Neural crest cell (in vitro differentiated cells): ENCODE results near the gene XAF1. TPM values are rescaled to one million over a fixed set of nuclear protein-coding genes. Genes with fewer than 3 reads are reported as not detected.
A peak's percentile ranks its signal among the peaks of the same experiment; 100 is the strongest.

Experiments
- DNase-seq: peaks from one replicate; pipeline ENCODE4 v3.0.0; 2021; ENCODE audit warnings: low read depth, mixed read lengths, low spot score
- H3K27ac Mint-ChIP-seq: one replicate; pipeline ENCODE4 v1.8.0; 2021; ENCODE audit warnings: mild to moderate bottlenecking, mixed read lengths; ENCODE audit not compliant: unreplicated experiment
- H3K27me3 Mint-ChIP-seq: 2 replicates; pipeline ENCODE4 v1.8.0; 2021; ENCODE audit warnings: low read depth, mild to moderate bottlenecking, mixed read lengths
- H3K36me3 Mint-ChIP-seq: 2 replicates; pipeline ENCODE4 v1.8.0; 2021; ENCODE audit warnings: low read depth, mild to moderate bottlenecking, mixed read lengths
- H3K4me1 Mint-ChIP-seq: 2 replicates; pipeline ENCODE4 v1.8.0; 2021; ENCODE audit warnings: mixed read lengths
- H3K4me3 Mint-ChIP-seq: one replicate; pipeline ENCODE4 v1.8.0; 2021; ENCODE audit warnings: mild to moderate bottlenecking, mixed read lengths
- H3K9me3 Mint-ChIP-seq: 2 replicates; pipeline ENCODE4 v1.8.0; 2021; ENCODE audit warnings: mixed read lengths
- CTCF ChIP-seq: fragments of 200-600 bp; sonication (generic); conservative IDR thresholded peaks from 2 replicates; pipeline ENCODE4 v1.5.0; 2021; ENCODE audit warnings: antibody characterized with exemption, mild to moderate bottlenecking
- long read RNA-seq: library from polyadenylated mRNA; unstranded; transcript quantifications from one replicate; pipeline ENCODE4 v2.0.0, GENCODE V29; 2020
- total RNA-seq: library from RNA; stranded (reverse); gene quantifications from 2 replicates; pipeline ENCODE4 v1.2.1, GENCODE V29; 2021

XAF1 gene
- not detected in 2 replicates for total RNA-seq
- long read RNA-seq: 0 reads

- H3K4me3 Mint-ChIP-seq: no peak within 1 kb of the TSS
- H3K27me3 Mint-ChIP-seq: peaks cover 3% of the 10 kb centered on the region
- no peak for DNase-seq
- no peaks in the 10 kb centered on the region for H3K9me3 Mint-ChIP-seq
- no peak for TF ChIP-seq CTCF
- H3K36me3 Mint-ChIP-seq: no peaks in the 10 kb centered on the region
- peak within 1 kb of the TSS; percentile 27 for H3K27ac Mint-ChIP-seq
- peaks cover 26% of the 10 kb centered on the region for H3K4me1 Mint-ChIP-seq
These were observed at the start of gene XAF1 for GRCh38 chr17:6755731-6756184. Gene XAF1, plus strand, starts transcription at chr17:6756046. Its CDS starts 33 bp downstream, at chr17:6756079.

GRCh38 chr17:6706499-6706898 lies 49.3 kb upstream of the XAF1 start:
- H3K4me3 Mint-ChIP-seq: no peak overlapping the region
- no peaks in the 10 kb centered on the region for H3K36me3 Mint-ChIP-seq
- no peak for TF ChIP-seq CTCF
- H3K9me3 Mint-ChIP-seq: no peaks in the 10 kb centered on the region
- no peak for DNase-seq
- H3K27me3 Mint-ChIP-seq: peaks cover 40% of the 10 kb centered on the region
- peaks cover 4% of the 10 kb centered on the region for H3K4me1 Mint-ChIP-seq
- H3K27ac Mint-ChIP-seq: no peak overlapping the region

GRCh38 chr17:6706996-6707395 lies 48.9 kb upstream of the XAF1 start:
- TF ChIP-seq CTCF: no peak
- no peak overlapping the region for H3K4me3 Mint-ChIP-seq
- H3K9me3 Mint-ChIP-seq: no peaks in the 10 kb centered on the region
- DNase-seq: no peak
- H3K36me3 Mint-ChIP-seq: no peaks in the 10 kb centered on the region
- H3K27me3 Mint-ChIP-seq: peaks cover 45% of the 10 kb centered on the region
- H3K4me1 Mint-ChIP-seq: peaks cover 7% of the 10 kb centered on the region
- no peak overlapping the region for H3K27ac Mint-ChIP-seq

- no peaks in the 10 kb centered on the region for H3K36me3 Mint-ChIP-seq
- no peak overlapping the region for H3K4me3 Mint-ChIP-seq
- H3K27me3 Mint-ChIP-seq: peaks cover 58% of the 10 kb centered on the region
- H3K4me1 Mint-ChIP-seq: peaks cover 15% of the 10 kb centered on the region
- H3K27ac Mint-ChIP-seq: no peak overlapping the region
- no peak for DNase-seq
- no peak for TF ChIP-seq CTCF
- no peaks in the 10 kb centered on the region for H3K9me3 Mint-ChIP-seq
These were observed 47.4 kb upstream of the XAF1 start for GRCh38 chr17:6708357-6708961.

GRCh38 chr17:6710317-6710716 lies 45.5 kb upstream of the XAF1 start:
- no peak for TF ChIP-seq CTCF
- Mint-ChIP-seq H3K36me3 (no peaks in the 10 kb centered on the region), H3K4me1 (peaks cover 19% of the 10 kb centered on the region), H3K9me3 (no peaks in the 10 kb centered on the region), H3K4me3 (peak overlapping the region; percentile 36), H3K27me3 (peaks cover 65% of the 10 kb centered on the region), H3K27ac (no peak overlapping the region)
- no peak for DNase-seq
